MM.1S (cell line): ENCODE results near the gene C19orf44.

ENCODE experiments used
- EZH2 ChIP-seq: fragments of 300-600 bp; sonication (generic); optimal IDR thresholded peaks from 2 replicates; pipeline ENCODE3; 2017; ENCODE audit warnings: low read depth, mild to moderate bottlenecking, antibody characterized with exemption, low read length, mixed read lengths
- EZH2phosphoT487 ChIP-seq: fragments of 300-600 bp; sonication (generic); IDR thresholded peaks from 2 replicates; pipeline ENCODE4 v1.6.1; 2018; ENCODE audit warnings: antibody characterized with exemption, low read length
- TF ChIP-seq, protein P1 (sequence below): fragments of 300-600 bp; sonication (generic); IDR thresholded peaks from 2 replicates; pipeline ENCODE4 v1.5.1; 2016; ENCODE audit warnings: antibody characterized with exemption, low read length, mixed read lengths

DNA sequence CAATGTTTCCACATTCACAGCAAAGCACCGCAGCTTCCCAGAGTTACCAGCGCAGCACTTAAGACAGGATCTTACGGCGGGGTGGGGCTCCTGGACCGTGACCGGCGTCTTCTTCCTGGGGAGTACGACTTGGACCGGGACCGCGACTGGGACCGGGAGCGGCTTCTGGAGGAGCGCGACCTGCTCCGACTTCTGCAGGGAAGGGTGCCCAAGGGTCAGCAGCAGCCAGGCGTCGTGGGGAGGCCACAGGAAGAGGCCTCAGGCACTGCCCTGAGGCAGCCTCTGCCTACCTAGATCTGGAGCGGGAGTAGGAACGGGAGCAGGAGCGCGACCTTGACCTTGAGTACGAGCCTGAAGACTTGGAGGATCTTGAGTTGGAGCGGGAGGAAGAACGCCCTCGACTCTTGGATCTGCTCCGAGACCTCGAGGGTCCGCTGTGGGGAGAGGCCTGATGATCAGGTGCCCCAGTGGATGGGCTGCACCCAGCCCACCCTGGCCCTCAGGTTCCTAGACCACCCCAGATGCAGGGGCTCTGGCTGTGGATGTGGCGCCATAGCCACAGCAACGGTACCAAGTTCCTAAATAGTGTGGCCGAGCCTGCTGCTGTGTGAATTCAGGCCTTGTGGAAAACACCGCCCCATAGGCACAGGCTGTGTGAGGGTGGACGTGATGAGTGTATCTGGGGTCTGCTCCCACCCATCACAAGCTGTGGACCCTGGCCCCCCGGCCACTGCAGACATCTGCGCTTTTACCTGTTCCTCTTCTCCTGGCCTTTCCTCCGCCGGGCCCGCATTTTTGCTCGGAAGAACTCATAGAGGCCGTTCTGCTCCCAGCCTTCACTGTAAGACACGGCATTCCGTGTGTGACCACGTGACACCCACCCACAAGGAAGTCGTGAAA is 24.1 kb downstream of the C19orf44 start:
- TF ChIP-seq, protein P1, sequence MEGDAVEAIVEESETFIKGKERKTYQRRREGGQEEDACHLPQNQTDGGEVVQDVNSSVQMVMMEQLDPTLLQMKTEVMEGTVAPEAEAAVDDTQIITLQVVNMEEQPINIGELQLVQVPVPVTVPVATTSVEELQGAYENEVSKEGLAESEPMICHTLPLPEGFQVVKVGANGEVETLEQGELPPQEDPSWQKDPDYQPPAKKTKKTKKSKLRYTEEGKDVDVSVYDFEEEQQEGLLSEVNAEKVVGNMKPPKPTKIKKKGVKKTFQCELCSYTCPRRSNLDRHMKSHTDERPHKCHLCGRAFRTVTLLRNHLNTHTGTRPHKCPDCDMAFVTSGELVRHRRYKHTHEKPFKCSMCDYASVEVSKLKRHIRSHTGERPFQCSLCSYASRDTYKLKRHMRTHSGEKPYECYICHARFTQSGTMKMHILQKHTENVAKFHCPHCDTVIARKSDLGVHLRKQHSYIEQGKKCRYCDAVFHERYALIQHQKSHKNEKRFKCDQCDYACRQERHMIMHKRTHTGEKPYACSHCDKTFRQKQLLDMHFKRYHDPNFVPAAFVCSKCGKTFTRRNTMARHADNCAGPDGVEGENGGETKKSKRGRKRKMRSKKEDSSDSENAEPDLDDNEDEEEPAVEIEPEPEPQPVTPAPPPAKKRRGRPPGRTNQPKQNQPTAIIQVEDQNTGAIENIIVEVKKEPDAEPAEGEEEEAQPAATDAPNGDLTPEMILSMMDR: no peak
- TF ChIP-seq EZH2: no peak
- TF ChIP-seq EZH2phosphoT487: no peak
